Measurements from ENCODE around the gene MANBA.

MANBA gene

DNA sequence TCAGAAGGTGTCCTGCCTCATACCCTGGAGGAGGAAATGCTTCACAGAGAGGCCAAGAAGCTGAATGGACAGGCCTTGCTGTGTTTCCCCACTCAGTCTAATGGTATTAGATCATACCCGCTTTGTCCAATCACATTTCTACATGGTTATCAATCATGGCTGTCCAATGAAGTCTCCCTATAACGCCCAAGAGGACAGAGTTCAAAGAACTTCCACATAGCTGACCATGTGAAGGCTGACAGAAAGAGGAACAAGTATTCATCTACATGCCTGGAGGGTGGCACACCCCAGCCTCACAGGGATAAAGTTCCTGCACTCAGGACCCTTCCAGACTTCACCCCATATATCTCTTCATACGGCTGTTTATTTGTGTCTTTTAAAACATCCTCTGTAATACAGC, 123.4 kb downstream of the MANBA start:
- no peak overlapping the region for H3K4me3 ChIP-seq (ENCODE audit: low read depth, low read length)
- H3K9ac ChIP-seq (ENCODE audit: low read length): no peak overlapping the region
- no peaks in the 10 kb centered on the region for H3K4me1 ChIP-seq (ENCODE audit: control insufficient read depth, insufficient read depth, low read length)
- no peaks in the 10 kb centered on the region for H3K27me3 ChIP-seq (ENCODE audit: control insufficient read depth, insufficient read depth, low read length)
- H3K9me3 ChIP-seq (ENCODE audit: control insufficient read depth, insufficient read depth, low read depth, low read length): no peaks in the 10 kb centered on the region
- peaks cover 31% of the 10 kb centered on the region for H3K36me3 ChIP-seq (ENCODE audit: control insufficient read depth, insufficient read depth, low read length)
- no peak overlapping the region for H3K27ac ChIP-seq (ENCODE audit: low read depth, low read length)

DNA sequence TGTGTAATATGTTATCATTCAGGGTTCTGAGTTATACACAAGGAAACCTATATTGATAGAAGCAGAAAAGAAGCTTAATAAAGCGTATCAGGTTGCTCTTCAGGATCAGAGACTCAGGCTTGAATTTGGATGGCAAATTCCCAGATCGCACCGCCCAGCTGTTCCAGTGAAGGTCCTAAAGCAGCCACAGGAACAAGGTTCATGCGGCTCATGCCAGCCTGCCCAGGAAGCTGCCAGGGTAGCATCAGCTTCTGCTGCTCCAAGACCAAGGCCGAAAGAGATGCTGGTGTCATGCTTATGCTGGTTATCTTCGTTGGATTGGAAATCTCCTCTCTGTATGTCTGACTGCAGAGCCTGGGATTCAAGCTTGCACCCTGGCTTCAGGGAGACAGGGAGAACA, 127.7 kb downstream of the MANBA start:
- H3K36me3 ChIP-seq (ENCODE audit: control insufficient read depth, insufficient read depth, low read length): peaks cover 30% of the 10 kb centered on the region
- H3K9ac ChIP-seq (ENCODE audit: low read length): no peak overlapping the region
- H3K27ac ChIP-seq (ENCODE audit: low read depth, low read length): no peak overlapping the region
- H3K4me1 ChIP-seq (ENCODE audit: control insufficient read depth, insufficient read depth, low read length): no peaks in the 10 kb centered on the region
- H3K4me3 ChIP-seq (ENCODE audit: low read depth, low read length): no peak overlapping the region
- H3K27me3 ChIP-seq (ENCODE audit: control insufficient read depth, insufficient read depth, low read length): no peaks in the 10 kb centered on the region
- H3K9me3 ChIP-seq (ENCODE audit: control insufficient read depth, insufficient read depth, low read depth, low read length): no peaks in the 10 kb centered on the region

DNA sequence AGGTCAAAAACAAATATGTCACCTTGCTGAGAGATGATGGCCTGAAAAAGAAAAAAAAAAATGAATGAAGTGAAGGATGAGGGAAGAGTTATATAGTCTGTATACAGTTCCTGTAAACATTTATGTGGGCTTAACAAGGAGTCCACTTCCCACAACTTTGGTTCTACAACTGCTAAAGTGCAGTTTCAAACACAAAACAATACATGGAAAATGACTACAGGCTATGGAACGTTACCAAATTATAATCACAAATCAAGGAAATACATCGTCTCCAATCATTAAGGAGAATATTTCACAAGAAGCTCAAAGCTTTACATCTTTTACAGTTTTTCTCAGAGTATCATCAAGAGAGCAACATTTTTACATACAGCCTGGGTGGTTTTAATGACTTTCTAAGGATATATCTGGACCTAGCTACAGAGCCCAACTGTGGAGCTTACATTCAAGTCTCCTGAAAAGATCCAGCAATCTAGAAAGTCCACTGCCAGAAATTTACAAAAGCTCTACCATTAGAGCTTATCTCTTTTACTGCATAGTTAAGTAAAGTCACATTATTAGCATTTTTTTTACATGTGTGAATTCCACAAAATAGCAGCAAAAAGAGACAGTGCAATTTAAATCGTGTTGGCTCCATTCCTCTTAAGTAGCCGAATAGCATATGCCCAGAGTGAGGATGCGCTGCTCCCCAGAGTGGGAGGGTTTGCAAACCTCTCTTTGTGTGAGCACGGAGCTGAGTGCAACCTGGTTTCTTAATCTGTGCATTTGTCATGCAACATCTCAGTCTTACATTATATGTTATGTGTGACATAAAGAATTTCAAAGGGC, 128.3 kb downstream of the MANBA start:
- H3K9me3 ChIP-seq (ENCODE audit: control insufficient read depth, insufficient read depth, low read depth, low read length): no peaks in the 10 kb centered on the region
- no peaks in the 10 kb centered on the region for H3K4me1 ChIP-seq (ENCODE audit: control insufficient read depth, insufficient read depth, low read length)

DNA sequence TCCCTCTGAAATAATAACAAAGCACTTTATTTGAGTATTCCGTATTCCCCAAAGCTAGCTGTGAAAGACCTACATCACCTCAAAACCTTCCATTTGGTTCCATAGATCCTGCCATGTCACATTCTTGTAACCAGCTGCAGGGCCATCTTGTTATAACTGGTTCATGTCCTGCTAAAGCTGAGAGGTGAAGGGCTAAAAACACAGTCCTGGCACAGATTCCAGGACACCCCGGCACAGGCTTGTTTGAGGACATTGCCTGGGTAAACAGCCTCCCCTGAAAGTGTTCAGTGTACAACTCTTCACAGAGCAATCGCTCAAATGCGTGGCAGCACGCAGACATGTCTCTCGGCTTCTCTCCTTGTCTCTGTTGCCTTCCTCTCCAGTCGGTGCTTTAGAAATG, 129.2 kb downstream of the MANBA start:
- Histone ChIP-seq H3K36me3 (ENCODE audit: control insufficient read depth, insufficient read depth, low read length) (peaks cover 21% of the 10 kb centered on the region), H3K27ac (ENCODE audit: low read depth, low read length) (no peak overlapping the region), H3K9me3 (ENCODE audit: control insufficient read depth, insufficient read depth, low read depth, low read length) (no peaks in the 10 kb centered on the region), H3K4me3 (ENCODE audit: low read depth, low read length) (no peak overlapping the region), H3K27me3 (ENCODE audit: control insufficient read depth, insufficient read depth, low read length) (no peaks in the 10 kb centered on the region), H3K9ac (ENCODE audit: low read length) (no peak overlapping the region), H3K4me1 (ENCODE audit: control insufficient read depth, insufficient read depth, low read length) (no peaks in the 10 kb centered on the region)

More for the DNA sequence above, 128.3 kb downstream of the MANBA start:
- Histone ChIP-seq H3K4me3 (ENCODE audit: low read depth, low read length) (no peak overlapping the region), H3K9ac (ENCODE audit: low read length) (no peak overlapping the region), H3K27me3 (ENCODE audit: control insufficient read depth, insufficient read depth, low read length) (no peaks in the 10 kb centered on the region), H3K27ac (ENCODE audit: low read depth, low read length) (no peak overlapping the region), H3K36me3 (ENCODE audit: control insufficient read depth, insufficient read depth, low read length) (peaks cover 26% of the 10 kb centered on the region)

DNA sequence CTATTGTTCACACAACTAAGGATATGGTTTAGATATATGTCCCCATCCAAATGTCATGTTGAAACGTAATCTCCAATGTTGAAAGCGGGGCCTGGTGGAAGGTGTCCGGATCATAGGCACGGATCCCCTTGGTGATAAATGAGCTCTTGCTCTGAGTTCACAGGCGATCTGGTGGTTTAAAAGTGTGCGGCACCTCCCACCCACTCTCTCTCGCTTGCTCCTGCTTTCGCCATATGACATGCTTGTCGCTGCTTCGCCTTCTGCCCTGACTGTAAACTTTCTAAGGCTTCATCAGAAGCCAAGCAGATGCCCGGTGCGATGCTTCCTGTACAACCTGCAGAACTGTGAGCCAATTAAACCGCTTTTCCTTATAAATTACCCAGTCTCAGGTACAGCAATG, 131.1 kb downstream of the MANBA start:
- no peaks in the 10 kb centered on the region for H3K27me3 ChIP-seq (ENCODE audit: control insufficient read depth, insufficient read depth, low read length)
- no peak overlapping the region for H3K4me3 ChIP-seq (ENCODE audit: low read depth, low read length)
- H3K36me3 ChIP-seq (ENCODE audit: control insufficient read depth, insufficient read depth, low read length): peaks cover 18% of the 10 kb centered on the region
- no peak overlapping the region for H3K27ac ChIP-seq (ENCODE audit: low read depth, low read length)
- H3K4me1 ChIP-seq (ENCODE audit: control insufficient read depth, insufficient read depth, low read length): no peaks in the 10 kb centered on the region
- no peaks in the 10 kb centered on the region for H3K9me3 ChIP-seq (ENCODE audit: control insufficient read depth, insufficient read depth, low read depth, low read length)
- H3K9ac ChIP-seq (ENCODE audit: low read length): no peak overlapping the region

DNA sequence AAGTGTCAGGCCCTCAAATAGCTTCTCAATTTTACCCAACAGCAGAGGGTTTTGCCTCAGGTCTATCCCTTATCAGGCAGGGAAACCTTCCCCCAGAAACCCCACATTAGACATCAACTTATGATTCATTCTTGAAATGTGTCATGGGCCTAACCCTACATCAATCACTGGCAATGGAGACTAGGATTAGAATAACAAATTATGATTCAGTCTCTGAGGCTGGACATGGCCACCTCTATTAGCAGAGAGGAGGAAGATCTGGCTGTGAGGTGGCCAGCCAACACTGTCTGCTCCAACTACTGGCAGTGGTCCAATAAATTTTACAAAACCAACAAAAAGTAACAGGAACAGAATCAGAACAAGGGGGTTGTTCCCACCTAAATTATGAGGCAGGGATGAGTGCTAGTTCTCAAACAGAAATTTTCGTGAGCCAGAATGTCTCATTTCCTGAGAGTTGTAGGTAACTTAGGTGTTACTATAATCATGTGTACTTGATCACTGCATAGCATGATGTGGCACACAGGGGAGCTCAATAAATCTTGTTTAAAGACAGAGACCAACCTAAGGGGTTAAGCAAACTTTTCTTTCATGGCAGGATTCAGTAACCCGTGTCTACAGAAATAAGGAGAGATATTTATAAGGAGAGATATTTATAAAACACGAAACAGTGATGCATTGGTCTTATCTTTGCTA, 132.8 kb downstream of the MANBA start:
- no peaks in the 10 kb centered on the region for H3K9me3 ChIP-seq (ENCODE audit: control insufficient read depth, insufficient read depth, low read depth, low read length)

DNA sequence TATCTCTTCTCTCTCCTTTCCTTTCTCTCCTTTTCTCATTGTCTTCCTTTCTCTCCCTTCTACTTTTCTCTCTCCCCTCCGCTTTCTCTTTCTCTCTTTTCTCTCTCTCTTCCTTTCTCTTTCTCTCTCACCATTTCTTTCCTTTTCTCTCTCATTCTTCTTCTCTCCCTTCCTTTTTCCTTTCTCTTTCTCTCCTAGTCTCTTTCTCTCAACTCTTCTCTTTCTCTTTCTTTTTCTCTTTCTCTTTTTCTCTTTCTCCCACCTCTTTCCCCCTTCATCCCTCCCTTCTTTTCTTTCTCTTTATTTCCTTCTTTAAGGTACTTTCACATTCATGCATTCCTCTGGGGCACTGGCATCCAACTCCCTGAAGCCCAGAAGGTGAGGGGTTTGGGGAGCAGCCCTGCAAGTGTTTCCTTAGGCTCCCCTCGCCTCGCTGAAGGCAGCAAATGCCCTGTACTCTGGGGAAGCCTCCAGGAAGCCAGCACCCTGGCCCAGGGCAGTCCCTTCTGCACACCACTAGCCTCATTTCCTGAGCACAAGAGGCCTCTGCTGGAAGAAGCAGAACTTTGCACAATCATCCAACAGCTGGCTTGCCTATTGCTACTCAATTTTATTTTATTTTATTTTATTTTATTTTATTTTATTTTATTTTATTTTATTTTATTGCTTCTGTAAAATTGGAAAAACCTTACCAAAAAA, 135.4 kb downstream of the MANBA start:
- Histone ChIP-seq H3K4me1 (ENCODE audit: control insufficient read depth, insufficient read depth, low read length) (0 out of 2 replicates have a peak, but pooled peaks cover 5% of the 10 kb centered on the region), H3K27ac (ENCODE audit: low read depth, low read length) (no peak overlapping the region)

More for the DNA sequence above, 132.8 kb downstream of the MANBA start:
- Histone ChIP-seq H3K4me3 (ENCODE audit: low read depth, low read length) (no peak overlapping the region), H3K36me3 (ENCODE audit: control insufficient read depth, insufficient read depth, low read length) (peaks cover 9% of the 10 kb centered on the region), H3K27ac (ENCODE audit: low read depth, low read length) (no peak overlapping the region), H3K4me1 (ENCODE audit: control insufficient read depth, insufficient read depth, low read length) (no peaks in the 10 kb centered on the region), H3K27me3 (ENCODE audit: control insufficient read depth, insufficient read depth, low read length) (no peaks in the 10 kb centered on the region), H3K9ac (ENCODE audit: low read length) (no peak overlapping the region)

DNA sequence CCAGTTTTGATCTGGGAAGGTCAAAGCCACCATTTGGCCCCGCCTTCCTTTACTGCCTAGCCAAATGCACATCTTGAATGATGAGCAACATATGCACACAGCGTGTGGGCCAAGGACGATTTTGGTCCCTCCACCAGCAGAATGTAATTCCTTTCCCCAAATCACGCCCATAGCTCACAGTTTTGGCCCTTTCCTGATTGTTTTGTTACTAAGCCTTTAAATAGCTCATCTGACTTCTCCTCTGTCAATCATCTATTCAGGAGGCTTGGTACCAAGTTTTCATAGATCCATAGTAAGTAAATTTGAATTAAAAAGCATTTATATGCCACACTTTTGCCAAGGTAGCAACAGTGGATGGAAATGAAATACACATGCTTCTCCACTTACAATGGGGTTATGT, 136.3 kb downstream of the MANBA start:
- Histone ChIP-seq H3K36me3 (ENCODE audit: control insufficient read depth, insufficient read depth, low read length) (no peaks in the 10 kb centered on the region), H3K27ac (ENCODE audit: low read depth, low read length) (no peak overlapping the region), H3K9me3 (ENCODE audit: control insufficient read depth, insufficient read depth, low read depth, low read length) (no peaks in the 10 kb centered on the region), H3K4me1 (ENCODE audit: control insufficient read depth, insufficient read depth, low read length) (0 out of 2 replicates have a peak, but pooled peaks cover 5% of the 10 kb centered on the region), H3K9ac (ENCODE audit: low read length) (no peak overlapping the region), H3K27me3 (ENCODE audit: control insufficient read depth, insufficient read depth, low read length) (no peaks in the 10 kb centered on the region), H3K4me3 (ENCODE audit: low read depth, low read length) (no peak overlapping the region)

More for the DNA sequence above, 135.4 kb downstream of the MANBA start:
- Histone ChIP-seq H3K9me3 (ENCODE audit: control insufficient read depth, insufficient read depth, low read depth, low read length) (no peaks in the 10 kb centered on the region), H3K36me3 (ENCODE audit: control insufficient read depth, insufficient read depth, low read length) (no peaks in the 10 kb centered on the region), H3K9ac (ENCODE audit: low read length) (no peak overlapping the region), H3K27me3 (ENCODE audit: control insufficient read depth, insufficient read depth, low read length) (no peaks in the 10 kb centered on the region), H3K4me3 (ENCODE audit: low read depth, low read length) (no peak overlapping the region)

DNA sequence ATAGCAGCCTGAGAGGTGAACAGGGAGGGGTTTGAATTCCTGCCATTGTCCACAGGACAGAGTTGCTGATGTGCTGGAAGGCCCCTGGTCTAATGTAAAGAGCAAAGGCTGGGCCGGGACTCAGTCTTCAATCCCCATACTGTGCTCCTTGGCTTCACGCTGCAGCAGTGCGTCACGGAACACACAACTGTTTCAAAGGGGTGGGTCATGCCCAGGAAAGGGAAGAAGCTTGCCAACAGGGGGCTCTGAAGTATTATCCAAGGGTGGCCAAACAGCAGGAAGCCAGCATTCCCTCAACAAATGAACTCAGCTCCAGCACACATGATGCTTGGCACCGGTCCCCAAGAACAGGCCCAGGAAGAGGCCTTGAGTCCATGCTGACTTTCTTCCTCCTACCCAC, 137.1 kb downstream of the MANBA start:
- H3K9me3 ChIP-seq (ENCODE audit: control insufficient read depth, insufficient read depth, low read depth, low read length): no peaks in the 10 kb centered on the region
- H3K4me3 ChIP-seq (ENCODE audit: low read depth, low read length): no peak overlapping the region
- no peak overlapping the region for H3K9ac ChIP-seq (ENCODE audit: low read length)
- no peaks in the 10 kb centered on the region for H3K27me3 ChIP-seq (ENCODE audit: control insufficient read depth, insufficient read depth, low read length)
- no peaks in the 10 kb centered on the region for H3K36me3 ChIP-seq (ENCODE audit: control insufficient read depth, insufficient read depth, low read length)
- H3K4me1 ChIP-seq (ENCODE audit: control insufficient read depth, insufficient read depth, low read length): 0 out of 2 replicates have a peak, but pooled peaks cover 5% of the 10 kb centered on the region
- H3K27ac ChIP-seq (ENCODE audit: low read depth, low read length): no peak overlapping the region

DNA sequence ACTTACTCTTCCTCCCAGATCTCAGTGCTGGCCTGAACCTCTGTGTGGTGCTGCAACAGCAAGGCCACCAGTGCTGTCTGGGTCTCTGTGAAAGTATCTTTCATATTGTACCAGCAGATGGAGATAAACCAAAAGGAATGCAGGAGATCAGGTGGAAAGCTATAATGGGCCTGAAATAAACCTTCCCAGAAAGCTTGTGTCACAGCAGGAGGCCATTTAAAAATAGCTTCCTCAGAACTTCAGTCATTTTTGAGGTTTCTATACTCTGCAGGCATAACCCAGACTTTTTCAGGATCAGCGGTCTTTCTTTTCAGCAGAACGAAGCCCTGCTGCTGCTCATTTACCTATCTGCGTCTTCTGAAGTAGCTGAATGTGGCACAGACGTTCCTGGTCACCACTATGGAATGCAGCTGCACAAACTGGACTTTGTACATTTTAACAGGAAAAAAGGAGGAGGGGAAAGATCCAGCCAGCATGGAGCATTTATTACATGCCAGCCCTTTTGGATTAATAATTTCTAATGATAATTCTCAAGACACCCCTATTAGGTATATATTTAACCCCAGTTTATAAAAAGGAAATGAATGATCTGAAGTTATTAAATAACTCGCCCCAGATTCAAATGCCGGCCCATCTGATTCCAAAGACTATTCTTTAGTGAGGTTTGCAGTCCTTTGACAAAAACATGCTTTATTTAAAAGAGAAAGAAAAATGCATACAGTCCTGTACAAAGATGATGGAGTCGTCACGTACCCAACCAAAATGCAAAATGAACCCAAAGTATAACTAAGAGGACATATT, 139.9 kb downstream of the MANBA start:
- Histone ChIP-seq H3K4me3 (ENCODE audit: low read depth, low read length) (no peak overlapping the region), H3K4me1 (ENCODE audit: control insufficient read depth, insufficient read depth, low read length) (peaks cover 20% of the 10 kb centered on the region), H3K9me3 (ENCODE audit: control insufficient read depth, insufficient read depth, low read depth, low read length) (no peaks in the 10 kb centered on the region), H3K36me3 (ENCODE audit: control insufficient read depth, insufficient read depth, low read length) (no peaks in the 10 kb centered on the region), H3K9ac (ENCODE audit: low read length) (no peak overlapping the region), H3K27me3 (ENCODE audit: control insufficient read depth, insufficient read depth, low read length) (no peaks in the 10 kb centered on the region), H3K27ac (ENCODE audit: low read depth, low read length) (no peak overlapping the region)

All from HUES6 (cell line).